Measurements from ENCODE around the gene RUFY4.
"Not testable (repeated sequence)": the region's sequence is repeated elsewhere in the genome, so short reads cannot be mapped to it uniquely, and the experiment has no call there.

Gene RUFY4

GRCh38 chr2:218031771-218032257, 37.2 kb upstream of the RUFY4 start:
- DNase-seq (ENCODE audit: low spot score): no peak

GRCh38 chr2:218032336-218033171, 36.5 kb upstream of the RUFY4 start:
- no peak for DNase-seq (ENCODE audit: low spot score)

- DNase-seq (ENCODE audit: low spot score): no peak
These were observed 35.9 kb upstream of the RUFY4 start for GRCh38 chr2:218033208-218033589.

- DNase-seq (ENCODE audit: low spot score): no peak
These were observed 35.2 kb upstream of the RUFY4 start for GRCh38 chr2:218033590-218034496.

GRCh38 chr2:218034497-218035213, 34.4 kb upstream of the RUFY4 start:
- DNase-seq (ENCODE audit: low spot score): not testable (repeated sequence)

- no peak for DNase-seq (ENCODE audit: low spot score)
These were observed 33.5 kb upstream of the RUFY4 start for GRCh38 chr2:218035463-218036100.

GRCh38 chr2:218036371-218036770, 32.7 kb upstream of the RUFY4 start:
- no peak for DNase-seq (ENCODE audit: low spot score)

GRCh38 chr2:218039171-218039570, 29.9 kb upstream of the RUFY4 start:
- DNase-seq (ENCODE audit: low spot score): no peak

GRCh38 chr2:218040883-218041282, 28.2 kb upstream of the RUFY4 start:
- no peak for DNase-seq (ENCODE audit: low spot score)

GRCh38 chr2:218041302-218042168, 27.5 kb upstream of the RUFY4 start:
- DNase-seq (ENCODE audit: low spot score): no peak

- DNase-seq (ENCODE audit: low spot score): no peak
These were observed 26.0 kb upstream of the RUFY4 start for GRCh38 chr2:218043100-218043499.

GRCh38 chr2:218043701-218044109, 25.3 kb upstream of the RUFY4 start:
- no peak for DNase-seq (ENCODE audit: low spot score)

GRCh38 chr2:218044599-218044998, 24.5 kb upstream of the RUFY4 start:
- not testable (repeated sequence) for DNase-seq (ENCODE audit: low spot score)

- no peak for DNase-seq (ENCODE audit: low spot score)
These were observed 22.8 kb upstream of the RUFY4 start for GRCh38 chr2:218046238-218046637.

GRCh38 chr2:218047536-218048225, 21.4 kb upstream of the RUFY4 start:
- DNase-seq (ENCODE audit: low spot score): no peak

- DNase-seq (ENCODE audit: low spot score): no peak
These were observed 17.1 kb upstream of the RUFY4 start for GRCh38 chr2:218051903-218052302.

- no peak for DNase-seq (ENCODE audit: low spot score)
These were observed 9.8 kb upstream of the RUFY4 start for GRCh38 chr2:218059289-218059688.

GRCh38 chr2:218060118-218060517, 8.9 kb upstream of the RUFY4 start:
- no peak for DNase-seq (ENCODE audit: low spot score)

- DNase-seq (ENCODE audit: low spot score): no peak
These were observed 7.9 kb upstream of the RUFY4 start for GRCh38 chr2:218060950-218061660.
